Stromal cell of bone marrow (primary cell): Measurements from ENCODE around the gene PEAK3.

Experiments used
- DNase-seq: peaks from one replicate; pipeline ENCODE4 v3.0.0-alpha.2; 2012; ENCODE audit warnings: low read depth

PEAK3 gene

GRCh38 chr19:2249880-2250765, 31.9 kb downstream of the PEAK3 start:
- no peak for DNase-seq

DNA sequence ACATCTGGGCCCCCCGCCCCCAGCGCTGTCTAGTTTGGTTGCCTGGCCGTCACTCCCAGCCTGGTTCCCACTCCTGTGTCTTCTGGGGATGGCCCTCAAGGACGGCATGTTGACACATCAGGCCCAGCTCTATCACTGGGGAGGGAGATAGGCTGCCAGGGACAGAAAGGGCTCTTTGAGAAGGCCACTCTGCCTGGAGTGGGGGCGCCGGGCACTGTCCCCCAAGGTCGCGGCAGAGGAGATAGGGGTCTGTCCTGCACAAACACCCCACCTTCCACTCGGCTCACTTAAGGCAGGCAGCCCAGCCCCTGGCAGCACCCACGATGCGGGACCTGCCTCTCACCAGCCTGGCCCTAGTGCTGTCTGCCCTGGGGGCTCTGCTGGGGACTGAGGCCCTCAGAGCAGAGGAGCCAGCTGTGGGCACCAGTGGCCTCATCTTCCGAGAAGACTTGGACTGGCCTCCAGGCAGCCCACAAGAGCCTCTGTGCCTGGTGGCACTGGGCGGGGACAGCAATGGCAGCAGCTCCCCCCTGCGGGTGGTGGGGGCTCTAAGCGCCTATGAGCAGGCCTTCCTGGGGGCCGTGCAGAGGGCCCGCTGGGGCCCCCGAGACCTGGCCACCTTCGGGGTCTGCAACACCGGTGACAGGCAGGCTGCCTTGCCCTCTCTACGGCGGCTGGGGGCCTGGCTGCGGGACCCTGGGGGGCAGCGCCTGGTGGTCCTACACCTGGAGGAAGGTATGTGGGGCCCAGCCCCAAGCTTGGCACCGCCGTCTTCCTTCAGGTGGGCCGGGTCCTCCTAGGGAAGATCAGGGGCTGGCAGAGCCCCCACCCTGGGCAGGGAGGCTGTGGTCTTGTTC, 32.7 kb downstream of the PEAK3 start, which contains the start of gene AMH:
AMH (plus strand) TSS at position 314 of the 857 bp plus-strand sequence; CDS start at position 324, 10 bp downstream.
- no peak for DNase-seq

- no peak for DNase-seq
Measured at GRCh38 chr19:2248136-2249009, 33.6 kb downstream of the PEAK3 start.

DNA sequence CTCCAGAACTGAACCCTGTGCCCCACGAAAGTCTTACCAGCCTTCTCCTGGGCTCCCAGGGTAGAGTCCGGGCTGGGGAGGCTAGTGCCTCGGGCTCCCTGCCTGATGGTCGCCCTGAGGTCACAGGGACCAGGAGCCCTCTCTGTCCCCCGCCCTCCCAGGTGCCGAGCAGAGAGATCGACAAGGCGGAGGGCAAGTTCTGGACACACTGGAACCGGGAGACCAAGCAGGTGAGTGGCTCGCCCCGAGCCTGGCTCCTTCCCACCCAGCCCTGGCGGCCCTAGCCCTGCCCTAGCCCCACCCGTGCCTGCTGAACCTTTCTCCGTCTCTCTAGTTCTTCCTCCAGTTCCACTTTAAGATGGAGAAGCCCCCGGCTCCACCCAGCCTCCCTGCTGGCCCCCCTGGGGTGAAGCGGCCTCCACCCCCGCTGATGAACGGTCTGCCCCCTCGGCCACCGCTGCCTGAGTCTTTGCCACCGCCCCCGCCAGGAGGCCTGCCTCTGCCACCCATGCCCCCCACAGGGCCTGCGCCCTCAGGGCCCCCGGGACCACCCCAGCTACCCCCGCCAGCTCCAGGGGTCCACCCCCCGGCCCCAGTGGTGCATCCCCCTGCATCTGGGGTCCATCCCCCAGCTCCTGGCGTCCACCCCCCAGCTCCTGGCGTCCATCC, 34.4 kb downstream of the PEAK3 start:
- no peak for DNase-seq

DNA sequence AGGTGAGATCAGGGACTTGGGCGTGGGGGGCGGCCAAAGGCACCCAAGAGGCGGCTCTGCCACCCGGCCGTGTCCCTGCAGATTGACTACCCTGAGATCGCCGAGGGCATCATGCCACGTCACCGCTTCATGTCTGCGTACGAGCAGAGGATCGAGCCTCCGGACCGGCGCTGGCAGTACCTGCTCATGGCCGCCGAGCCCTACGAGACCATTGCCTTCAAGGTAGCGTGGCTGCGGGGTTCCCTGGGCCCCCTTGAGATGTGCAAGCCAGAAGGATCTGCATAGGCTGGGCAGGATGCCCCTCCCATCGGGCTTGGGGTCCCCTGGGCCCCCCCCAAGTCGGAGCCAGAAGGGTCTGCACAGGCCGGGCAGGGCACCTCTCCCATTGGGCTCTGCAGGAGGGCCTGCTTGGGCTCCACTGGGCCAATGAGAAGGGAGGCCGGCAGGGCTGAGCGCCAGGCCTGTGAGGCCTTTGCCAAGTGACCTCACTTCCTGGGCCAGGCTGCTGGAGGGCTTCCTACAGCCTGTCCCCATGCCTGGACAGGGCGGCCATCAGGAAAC, 35.1 kb downstream of the PEAK3 start:
- no peak for DNase-seq

- no peak for DNase-seq
Measured at GRCh38 chr19:2246014-2246620, 35.9 kb downstream of the PEAK3 start.

- DNase-seq, result no peak
Measured at GRCh38 chr19:2245273-2245672, 36.7 kb downstream of the PEAK3 start.

GRCh38 chr19:2244486-2244885, 37.5 kb downstream of the PEAK3 start:
- no peak for DNase-seq

- no peak for DNase-seq
Measured at GRCh38 chr19:2244125-2244411, 37.9 kb downstream of the PEAK3 start.

- DNase-seq, result no peak
Measured at GRCh38 chr19:2243274-2244124, 38.5 kb downstream of the PEAK3 start.

- DNase-seq, result no peak
Measured at GRCh38 chr19:2242816-2243215, 39.2 kb downstream of the PEAK3 start.

DNA sequence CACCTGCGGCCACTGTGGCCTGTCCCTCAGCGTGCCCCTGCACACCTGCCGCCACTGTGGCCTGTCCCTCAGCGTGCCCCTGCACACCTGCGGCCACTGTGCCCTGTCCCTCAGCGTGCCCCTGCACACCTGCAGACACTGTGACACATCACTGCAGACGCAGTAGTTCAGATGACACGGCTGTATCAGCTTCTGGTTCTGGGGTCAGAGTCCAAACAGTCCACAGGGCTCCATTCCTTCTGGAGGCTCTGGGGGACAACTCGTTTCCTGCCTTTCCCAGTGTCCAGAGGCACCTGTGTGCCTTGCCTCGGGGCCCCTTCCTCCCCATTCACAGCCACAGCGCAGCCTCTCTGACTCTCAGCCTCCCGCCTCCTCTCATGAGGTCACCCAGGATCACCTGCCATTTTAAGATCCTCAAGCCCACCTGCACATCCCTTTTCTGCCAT, 39.9 kb downstream of the PEAK3 start:
- no peak for DNase-seq

GRCh38 chr19:2240881-2241760, 40.9 kb downstream of the PEAK3 start:
- DNase-seq, result no peak

DNA sequence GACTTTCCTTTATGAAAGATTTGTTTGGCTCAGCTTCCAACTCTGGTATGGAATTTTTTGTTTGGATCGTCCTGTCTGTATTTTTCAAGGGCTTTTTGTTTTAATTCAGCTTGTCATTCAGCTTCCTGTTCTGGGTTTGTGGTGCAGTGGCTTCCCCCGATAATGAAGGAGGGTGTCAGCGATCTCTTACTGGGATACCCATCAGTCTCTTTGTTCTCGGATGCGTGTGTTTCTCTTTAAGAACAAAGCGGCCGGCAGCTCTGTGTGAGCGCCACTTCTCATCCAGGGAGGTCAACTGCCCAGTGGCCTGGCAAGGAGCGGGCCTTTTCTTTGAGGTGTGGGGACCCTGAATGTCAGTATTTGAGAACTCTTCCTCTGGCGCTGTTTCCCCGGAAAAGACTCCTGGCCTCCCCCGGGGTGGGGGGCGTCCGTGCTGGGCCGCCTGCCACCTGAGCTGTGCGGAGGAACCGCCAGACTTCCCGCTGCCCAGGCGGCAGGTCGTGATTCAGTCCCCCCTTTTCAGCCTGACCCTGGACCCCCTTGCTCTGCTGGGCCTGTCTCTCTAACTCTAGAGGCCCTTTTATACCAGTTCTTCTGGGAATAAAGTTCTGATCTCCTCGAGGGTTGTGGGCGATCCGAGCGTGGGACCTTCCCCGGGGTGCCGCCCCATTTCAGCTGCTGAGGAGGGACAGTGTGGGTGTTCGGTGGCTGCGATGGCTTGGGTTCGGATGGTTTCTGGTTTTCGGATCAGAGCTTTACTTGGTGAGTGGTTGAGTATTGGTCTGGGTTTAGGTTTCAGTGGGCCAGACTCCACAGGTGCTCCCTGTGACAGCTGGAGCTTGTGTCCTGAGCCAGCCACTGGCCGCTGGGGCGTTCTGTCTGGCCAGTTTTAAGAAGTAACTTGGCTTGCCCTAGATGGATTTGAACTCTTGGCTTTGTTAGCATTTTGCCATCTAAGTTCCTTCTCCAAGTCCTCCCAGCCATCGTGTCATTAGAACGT, 41.9 kb downstream of the PEAK3 start:
- DNase-seq, result no peak

DNA sequence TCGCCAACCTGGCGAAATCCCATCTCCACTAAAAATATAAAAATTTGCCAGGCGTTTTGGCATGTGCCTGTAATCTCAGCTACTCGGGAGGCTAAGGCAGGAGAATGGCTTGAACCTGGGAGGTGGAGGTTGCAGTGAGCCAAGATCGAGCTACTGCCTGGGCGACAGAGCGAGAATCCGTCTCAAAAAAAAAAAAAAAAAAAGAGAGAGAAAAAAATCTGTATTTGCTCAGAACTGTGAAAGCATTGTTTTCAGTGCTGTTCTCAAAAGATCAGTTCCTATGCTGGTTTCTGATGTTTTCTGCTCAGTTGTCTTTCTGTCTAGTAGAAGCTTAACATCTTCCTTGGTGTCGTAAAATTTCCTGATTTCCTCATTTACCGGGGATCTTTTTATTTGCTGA, 42.8 kb downstream of the PEAK3 start:
- DNase-seq, result no peak

DNA sequence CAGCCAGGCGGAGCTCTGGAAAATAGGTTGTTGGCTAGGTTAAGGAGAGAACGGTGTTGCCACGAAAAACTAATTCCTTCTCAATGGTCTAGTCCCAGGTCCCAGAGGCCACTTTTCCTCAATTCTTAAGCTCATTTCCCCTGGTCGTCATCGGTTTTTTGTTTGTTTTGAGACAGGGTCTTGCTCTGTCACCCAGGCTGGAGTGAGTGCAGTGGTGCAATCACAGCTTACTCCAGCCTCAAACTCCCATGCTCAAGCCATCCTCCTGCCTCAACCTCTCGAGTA, 44.2 kb downstream of the PEAK3 start:
- no peak for DNase-seq

GRCh38 chr19:2237051-2237868, 44.7 kb downstream of the PEAK3 start:
- DNase-seq, result no peak
